ENCODE results near the gene OR12D1. TPM values are rescaled to one million over a fixed set of nuclear protein-coding genes. Genes with fewer than 3 reads are reported as not detected.

Gene OR12D1
- total RNA-seq, 1 experiment from 2014 or later: not detected

GRCh38 chr6:29376003-29376402, 38.7 kb upstream of the OR12D1 start:
- Mint-ChIP-seq H3K9me3 (ENCODE audit: unreplicated experiment) (no peaks in the 10 kb centered on the region), H3K4me1 (ENCODE audit: low read depth, unreplicated experiment) (no peaks in the 10 kb centered on the region)

GRCh38 chr6:29388533-29388932, 26.2 kb upstream of the OR12D1 start:
- no TSS peak for BruUV-seq (replicated peaks)
- no peaks in the 10 kb centered on the region for H3K9me3 Mint-ChIP-seq (ENCODE audit: unreplicated experiment)
- no peaks in the 10 kb centered on the region for H3K27me3 ChIP-seq (replicated peaks; ENCODE audit: control insufficient read depth, insufficient read depth, low read length)

More at GRCh38 chr6:29376003-29376402, 38.7 kb upstream of the OR12D1 start:
- H3K27me3 Mint-ChIP-seq (ENCODE audit: insufficient read depth, unreplicated experiment): peaks cover 5% of the 10 kb centered on the region
- H3K27ac Mint-ChIP-seq (ENCODE audit: unreplicated experiment): no peak overlapping the region
- H3K4me3 Mint-ChIP-seq (ENCODE audit: unreplicated experiment): no peak overlapping the region
- intact Hi-C loops (cut with micrococcal nuclease; ENCODE audit: unreplicated experiment): no loop called here
- Histone ChIP-seq H3K4me3 (ENCODE audit: low read depth, low read length) (no peak overlapping the region), H3K36me3 (ENCODE audit: control insufficient read depth, insufficient read depth, low read length) (no peaks in the 10 kb centered on the region), H3K27me3 (replicated peaks; ENCODE audit: control insufficient read depth, insufficient read depth, low read length) (no peaks in the 10 kb centered on the region), H3K9me3 (no peaks in the 10 kb centered on the region; the same call in 1 of the 2 replicates), H3K4me1 (no peaks in the 10 kb centered on the region)
- H3K36me3 Mint-ChIP-seq (ENCODE audit: insufficient read depth, unreplicated experiment): no peaks in the 10 kb centered on the region
- no TSS peak for BruUV-seq (replicated peaks)
- no peak for TF ChIP-seq CTCF (IDR thresholded peaks at IDR 0.05; ENCODE audit: insufficient read depth in 1 of 2, low read depth in 1 of 2, low read length in 1 of 2, severe bottlenecking in 1 of 2, unreplicated experiment in 1 of 2)
- ChIA-PET POLR2A (no interaction called here), CTCF (no interaction called here)
- no peak for DNase-seq

GRCh38 chr6:29395331-29395730, 19.4 kb upstream of the OR12D1 start, which contains the start of gene OR12D2:
Gene OR12D2 (plus strand): TSS chr6:29395631. CDS start chr6:29396700, 1,069 bp downstream.
- ChIA-PET POLR2A (no interaction called here), CTCF (no interaction called here)
- Mint-ChIP-seq H3K27ac (ENCODE audit: unreplicated experiment) (no peak within 1 kb of the TSS), H3K9me3 (ENCODE audit: unreplicated experiment) (no peaks in the 10 kb centered on the region), H3K36me3 (ENCODE audit: insufficient read depth, unreplicated experiment) (no peaks in the 10 kb centered on the region), H3K27me3 (ENCODE audit: insufficient read depth, unreplicated experiment) (peaks cover 17% of the 10 kb centered on the region), H3K4me3 (ENCODE audit: unreplicated experiment) (no peak within 1 kb of the TSS), H3K4me1 (ENCODE audit: low read depth, unreplicated experiment) (no peaks in the 10 kb centered on the region)
- BruUV-seq (replicated peaks): no TSS peak
- no peaks in the 10 kb centered on the region for H3K9me3 ChIP-seq
- TF ChIP-seq CTCF (IDR thresholded peaks at IDR 0.05; ENCODE audit: insufficient read depth in 1 of 2, low read depth in 1 of 2, low read length in 1 of 2, severe bottlenecking in 1 of 2, unreplicated experiment in 1 of 2): no peak
- no peaks in the 10 kb centered on the region for H3K4me1 ChIP-seq
- intact Hi-C loops (cut with micrococcal nuclease; ENCODE audit: unreplicated experiment): no loop called here
- no peaks in the 10 kb centered on the region for H3K36me3 ChIP-seq (ENCODE audit: control insufficient read depth, insufficient read depth, low read length)
- H3K27me3 ChIP-seq (replicated peaks; ENCODE audit: control insufficient read depth, insufficient read depth, low read length): no peaks in the 10 kb centered on the region
- DNase-seq: no peak
- no peak within 1 kb of the TSS for H3K4me3 ChIP-seq (ENCODE audit: low read depth, low read length)

More at GRCh38 chr6:29388533-29388932, 26.2 kb upstream of the OR12D1 start:
- Histone ChIP-seq H3K36me3 (ENCODE audit: control insufficient read depth, insufficient read depth, low read length) (no peaks in the 10 kb centered on the region), H3K4me3 (ENCODE audit: low read depth, low read length) (no peak overlapping the region), H3K4me1 (no peaks in the 10 kb centered on the region), H3K9me3 (no peaks in the 10 kb centered on the region)
- ChIA-PET POLR2A (no interaction called here), CTCF (interaction anchor here (0.6 kb wide), 1 partner anchor 18 kb away, joined by 3 read pairs; no protein-coding TSS in a partner anchor)
- DNase-seq: no peak
- intact Hi-C loops (cut with micrococcal nuclease; ENCODE audit: unreplicated experiment): no loop called here
- H3K27me3 Mint-ChIP-seq (ENCODE audit: insufficient read depth, unreplicated experiment): peaks cover 14% of the 10 kb centered on the region
- no peak for TF ChIP-seq CTCF (IDR thresholded peaks at IDR 0.05; ENCODE audit: insufficient read depth in 1 of 2, low read depth in 1 of 2, low read length in 1 of 2, severe bottlenecking in 1 of 2, unreplicated experiment in 1 of 2)
- no peaks in the 10 kb centered on the region for H3K4me1 Mint-ChIP-seq (ENCODE audit: low read depth, unreplicated experiment)
- H3K36me3 Mint-ChIP-seq (ENCODE audit: insufficient read depth, unreplicated experiment): no peaks in the 10 kb centered on the region
- no peak overlapping the region for H3K4me3 Mint-ChIP-seq (ENCODE audit: unreplicated experiment)
- H3K27ac Mint-ChIP-seq (ENCODE audit: unreplicated experiment): no peak overlapping the region
